DOHH2 (cell line): ENCODE data around the gene GCN1.
"Not testable (repeated sequence)": the region's sequence is repeated elsewhere in the genome, so short reads cannot be mapped to it uniquely, and the experiment has no call there.

Experiments
- H3F3A ChIP-seq: fragments of 200-600 bp; sonication (generic), shearing (Covaris generic); 2 replicates; pipeline ENCODE4 v1.6.0; 2016; ENCODE audit warnings: antibody characterized with exemption, mild to moderate bottlenecking; ENCODE audit not compliant: control insufficient read depth, insufficient read depth
- H3K27ac ChIP-seq: fragments of 200-600 bp; sonication (generic); 2 replicates; pipeline ENCODE4 v1.5.1; 2014; ENCODE audit warnings: low read depth, mild to moderate bottlenecking, low read length, moderate library complexity
- H3K27me3 ChIP-seq: fragments of 200-600 bp; sonication (generic); 2 replicates; pipeline ENCODE4 v1.6.1; 2014; ENCODE audit warnings: mild to moderate bottlenecking, low read length, mixed read lengths; ENCODE audit not compliant: control insufficient read depth
- H3K36me3 ChIP-seq: fragments of 200-600 bp; sonication (generic); 2 replicates; pipeline ENCODE4 v1.6.1; 2014; ENCODE audit warnings: mild to moderate bottlenecking, low read length, moderate library complexity, mixed read lengths; ENCODE audit not compliant: control insufficient read depth
- H3K4me1 ChIP-seq: fragments of 200-600 bp; sonication (generic); 2 replicates; pipeline ENCODE4 v1.6.1; 2014; ENCODE audit warnings: mild to moderate bottlenecking, low read length, mixed read lengths; ENCODE audit not compliant: control insufficient read depth
- H3K4me2 ChIP-seq: fragments of 200-600 bp; sonication (generic); 2 replicates; pipeline ENCODE4 v1.6.0; 2014; ENCODE audit warnings: mild to moderate bottlenecking, low read length, moderate library complexity
- H3K4me3 ChIP-seq: fragments of 200-600 bp; sonication (generic); 2 replicates; pipeline ENCODE4 v1.5.1; 2014; ENCODE audit warnings: mild to moderate bottlenecking, low read length, mixed read lengths
- H3K79me2 ChIP-seq: fragments of 200-600 bp; sonication (generic); 2 replicates; pipeline ENCODE4 v1.6.1; 2014; ENCODE audit warnings: mild to moderate bottlenecking, low read length, mixed read lengths; ENCODE audit not compliant: control insufficient read depth
- H3K9me2 ChIP-seq: fragments of 200-600 bp; sonication (generic); replicated peaks from 2 replicates; pipeline ENCODE4 v1.6.1; 2014; ENCODE audit warnings: mild to moderate bottlenecking, low read length, mixed read lengths; ENCODE audit not compliant: control insufficient read depth
- H3K9me3 ChIP-seq: fragments of 200-600 bp; sonication (generic); 2 replicates; pipeline ENCODE4 v1.6.1; 2014; ENCODE audit warnings: antibody characterized with exemption, low read length, mixed read lengths; ENCODE audit not compliant: control insufficient read depth, insufficient read depth
- H4K20me1 ChIP-seq: fragments of 200-600 bp; sonication (generic); 2 replicates; pipeline ENCODE4 v1.6.0; 2014; ENCODE audit warnings: low read depth, mild to moderate bottlenecking, antibody characterized with exemption, low read length, moderate library complexity; ENCODE audit not compliant: control insufficient read depth, insufficient read depth
- EZH2phosphoT487 ChIP-seq: fragments of 200-600 bp; sonication (generic); IDR thresholded peaks from 2 replicates; pipeline ENCODE4 v1.6.1; 2017; ENCODE audit warnings: borderline replicate concordance, mild to moderate bottlenecking, antibody characterized with exemption, low read length, moderate library complexity, mixed read lengths
- TF ChIP-seq, protein P1 (sequence below): fragments of 200-600 bp; sonication (generic); IDR thresholded peaks from one replicate; pipeline ENCODE4 v1.5.1; 2014; ENCODE audit warnings: antibody characterized with exemption, mild to moderate bottlenecking, low read depth, low read length; ENCODE audit not compliant: poor library complexity, severe bottlenecking

GCN1 gene

DNA sequence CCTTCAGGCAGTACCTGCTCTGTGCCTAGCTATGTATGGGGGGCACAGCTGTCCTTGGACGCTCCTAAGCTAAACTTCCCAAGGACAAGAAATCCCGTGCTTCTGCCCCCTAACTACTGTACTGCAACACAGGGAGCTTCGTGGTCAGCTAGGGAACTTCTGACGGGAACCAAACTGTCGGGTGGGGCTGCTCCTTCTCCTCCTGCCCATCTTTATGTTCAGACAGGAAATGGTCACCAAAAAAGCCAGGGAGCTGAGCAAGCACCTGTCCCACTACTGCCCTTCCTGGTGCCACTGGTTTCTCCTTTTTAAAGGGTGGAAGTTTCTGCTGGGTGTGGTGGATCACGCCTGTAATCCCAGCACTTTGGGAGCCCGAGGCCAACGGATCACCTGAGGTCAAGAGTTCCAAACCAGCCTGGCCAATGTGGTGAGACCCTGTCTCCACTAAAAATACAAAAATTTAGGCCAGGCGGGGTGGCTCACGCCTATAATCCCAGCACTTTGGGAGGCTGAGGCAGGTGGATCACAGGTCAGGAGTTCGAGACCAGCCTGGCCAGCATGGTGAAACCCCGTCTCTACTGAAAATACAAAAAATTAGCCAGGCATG, 44.4 kb upstream of the GCN1 start:
- Histone ChIP-seq H3K36me3 (no peaks in the 10 kb centered on the region), H3K4me1 (peaks cover 8% of the 10 kb centered on the region), H3K79me2 (no peaks in the 10 kb centered on the region), H4K20me1 (no peaks in the 10 kb centered on the region), H3K27me3 (no peaks in the 10 kb centered on the region), H3K4me3 (no peak overlapping the region), H3F3A (no peaks in the 10 kb centered on the region), H3K9me3 (no peaks in the 10 kb centered on the region), H3K27ac (no peak overlapping the region), H3K4me2 (no peak overlapping the region), H3K9me2 (no peaks in the 10 kb centered on the region)
- TF ChIP-seq, protein P1, sequence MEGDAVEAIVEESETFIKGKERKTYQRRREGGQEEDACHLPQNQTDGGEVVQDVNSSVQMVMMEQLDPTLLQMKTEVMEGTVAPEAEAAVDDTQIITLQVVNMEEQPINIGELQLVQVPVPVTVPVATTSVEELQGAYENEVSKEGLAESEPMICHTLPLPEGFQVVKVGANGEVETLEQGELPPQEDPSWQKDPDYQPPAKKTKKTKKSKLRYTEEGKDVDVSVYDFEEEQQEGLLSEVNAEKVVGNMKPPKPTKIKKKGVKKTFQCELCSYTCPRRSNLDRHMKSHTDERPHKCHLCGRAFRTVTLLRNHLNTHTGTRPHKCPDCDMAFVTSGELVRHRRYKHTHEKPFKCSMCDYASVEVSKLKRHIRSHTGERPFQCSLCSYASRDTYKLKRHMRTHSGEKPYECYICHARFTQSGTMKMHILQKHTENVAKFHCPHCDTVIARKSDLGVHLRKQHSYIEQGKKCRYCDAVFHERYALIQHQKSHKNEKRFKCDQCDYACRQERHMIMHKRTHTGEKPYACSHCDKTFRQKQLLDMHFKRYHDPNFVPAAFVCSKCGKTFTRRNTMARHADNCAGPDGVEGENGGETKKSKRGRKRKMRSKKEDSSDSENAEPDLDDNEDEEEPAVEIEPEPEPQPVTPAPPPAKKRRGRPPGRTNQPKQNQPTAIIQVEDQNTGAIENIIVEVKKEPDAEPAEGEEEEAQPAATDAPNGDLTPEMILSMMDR = no peak
- no peak for TF ChIP-seq EZH2phosphoT487

DNA sequence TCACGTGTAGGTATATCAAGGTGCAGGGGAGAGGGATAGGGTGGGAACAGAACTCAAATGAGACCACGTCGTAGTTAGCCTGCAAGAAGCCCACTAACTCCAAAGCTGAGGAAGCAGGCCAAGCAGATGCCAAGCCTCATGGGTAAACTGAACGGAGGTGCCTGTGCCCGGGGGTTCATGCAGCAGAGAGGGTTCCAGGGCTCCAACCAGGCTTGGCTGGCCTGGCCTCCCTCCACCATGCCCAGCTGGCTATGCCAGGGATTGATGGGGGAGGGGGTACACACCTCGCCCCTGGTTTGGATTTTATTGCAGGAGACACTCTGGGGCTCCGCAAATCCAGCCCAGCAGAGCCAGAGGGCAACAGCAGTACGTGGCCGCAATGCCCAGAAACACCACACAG, 43.7 kb upstream of the GCN1 start:
- no peaks in the 10 kb centered on the region for H3K27me3 ChIP-seq
- H4K20me1 ChIP-seq = no peaks in the 10 kb centered on the region
- H3K9me2 ChIP-seq = no peaks in the 10 kb centered on the region
- no peaks in the 10 kb centered on the region for H3K79me2 ChIP-seq
- H3K27ac ChIP-seq = no peak overlapping the region
- no peaks in the 10 kb centered on the region for H3K36me3 ChIP-seq
- no peak overlapping the region for H3K4me2 ChIP-seq
- H3K9me3 ChIP-seq = no peaks in the 10 kb centered on the region
- H3K4me1 ChIP-seq = peaks cover 8% of the 10 kb centered on the region
- no peak overlapping the region for H3K4me3 ChIP-seq
- H3F3A ChIP-seq = no peaks in the 10 kb centered on the region
- TF ChIP-seq, protein P1 = no peak
- TF ChIP-seq EZH2phosphoT487 = no peak

DNA sequence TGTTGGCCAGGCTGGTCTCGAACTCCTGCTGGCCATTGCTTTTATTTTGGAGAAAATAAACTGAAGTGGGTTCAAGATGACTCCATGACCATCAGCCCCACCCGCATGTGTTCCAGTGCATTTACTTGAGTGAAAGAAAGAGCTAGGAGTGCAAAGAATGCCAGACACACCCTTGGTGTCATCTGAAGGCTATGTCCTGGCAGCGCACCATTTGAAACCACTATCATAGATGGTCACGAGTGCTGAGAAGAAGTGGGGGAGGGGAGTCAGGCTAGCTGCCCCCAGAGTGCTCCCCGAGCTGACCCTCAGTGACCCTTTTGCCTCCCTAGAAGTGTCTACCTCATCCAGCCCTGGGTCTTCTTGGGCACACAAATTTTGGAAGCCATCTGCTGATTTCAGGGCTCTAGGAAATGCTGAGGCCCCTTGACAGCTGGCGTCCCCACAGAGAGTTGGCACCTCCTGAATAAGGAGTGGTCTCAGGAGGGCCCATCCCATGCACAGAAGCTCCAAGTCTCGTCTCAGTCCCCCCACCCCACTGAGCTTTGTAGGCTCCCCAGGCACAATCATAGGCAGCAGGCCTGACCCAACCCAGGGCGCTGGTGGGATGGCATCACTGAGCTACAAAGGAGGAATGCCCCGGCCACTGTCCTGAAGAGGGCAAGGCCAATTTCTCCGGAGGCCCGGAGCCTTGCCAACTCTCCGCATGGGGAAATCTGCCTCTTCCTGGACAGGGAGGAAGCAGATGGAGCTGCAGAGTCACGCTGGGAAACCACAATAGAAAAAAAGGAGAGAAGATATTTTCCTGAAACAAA, 43.1 kb upstream of the GCN1 start:
- no peak overlapping the region for H3K4me2 ChIP-seq
- no peaks in the 10 kb centered on the region for H3K9me3 ChIP-seq
- no peaks in the 10 kb centered on the region for H3K9me2 ChIP-seq
- no peaks in the 10 kb centered on the region for H3K36me3 ChIP-seq
- no peak overlapping the region for H3K27ac ChIP-seq
- H4K20me1 ChIP-seq = no peaks in the 10 kb centered on the region
- no peak overlapping the region for H3K4me3 ChIP-seq
- H3K79me2 ChIP-seq = no peaks in the 10 kb centered on the region
- H3K4me1 ChIP-seq = peaks cover 8% of the 10 kb centered on the region
- H3F3A ChIP-seq = no peaks in the 10 kb centered on the region
- TF ChIP-seq EZH2phosphoT487 = no peak
- TF ChIP-seq, protein P1 = no peak
- H3K27me3 ChIP-seq = no peaks in the 10 kb centered on the region

DNA sequence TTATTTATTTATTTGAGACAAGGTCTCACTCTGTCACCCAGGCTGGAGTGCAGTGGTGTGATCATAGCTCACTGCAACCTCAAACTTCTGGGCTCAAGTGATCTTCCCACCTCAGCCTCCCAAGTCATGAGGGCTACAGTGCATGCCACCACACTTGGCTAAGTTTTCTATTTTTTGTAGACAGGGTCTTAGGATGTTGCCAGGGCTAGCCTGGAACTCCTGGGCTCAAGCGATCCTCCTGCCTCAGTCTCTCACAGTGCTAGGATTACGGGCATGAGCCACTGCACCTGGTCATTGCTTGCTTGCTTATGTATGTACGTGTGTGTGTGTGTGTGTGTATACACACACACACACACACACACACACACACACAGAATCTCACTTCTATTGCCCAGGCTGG, 42.3 kb upstream of the GCN1 start:
- not testable (repeated sequence) for H3K9me2 ChIP-seq, H3F3A ChIP-seq, H3K9me3 ChIP-seq, H3K36me3 ChIP-seq, H3K4me3 ChIP-seq, H3K27me3 ChIP-seq, H3K79me2 ChIP-seq, H3K4me2 ChIP-seq, H3K4me1 ChIP-seq, H3K27ac ChIP-seq, H4K20me1 ChIP-seq
